Measurements from ENCODE around the gene KHK.

GRCh38 chr2:27071990-27072830 lies 14.4 kb upstream of the KHK start:
- no peak for TF ChIP-seq CTCF (IDR thresholded peaks at IDR 0.05)
- no peak for TF ChIP-seq POLR2A (IDR thresholded peaks at IDR 0.05)
- no peak for TF ChIP-seq POLR2AphosphoS5 (IDR thresholded peaks at IDR 0.05)
- TF ChIP-seq EP300 (IDR thresholded peaks at IDR 0.05), result no peak

All from suprapubic skin (tissue), 4 donors.